ENCODE measurements around the gene PBX4.

GRCh38 chr19:19523177-19523576, 95.3 kb downstream of the PBX4 start:
- TF ChIP-seq CTCF (IDR thresholded peaks at IDR 0.05; ENCODE audit: poor library complexity) (no peak), EZH2phosphoT487 (IDR thresholded peaks at IDR 0.05; ENCODE audit: low read depth, severe bottlenecking, unreplicated experiment) (no peak)

Data from hepatocyte (in vitro differentiated cells).